Mucosa of descending colon (tissue), 3 donors: ENCODE measurements around the gene PSME2. TPM values are rescaled to one million over a fixed set of nuclear protein-coding genes. Genes with fewer than 3 reads are reported as not detected.
A peak's percentile ranks its signal among the peaks of the same experiment; 100 is the strongest.

Experiments
- ATAC-seq: fragments of 200-7000 bp; cut with Tn5 transposase; one replicate; pipeline ENCODE4 v1.9.1; 2020; ENCODE audit warnings: mild to moderate bottlenecking, moderate library complexity
- DNase-seq, 3 donors: peaks; one replicate each; pipeline ENCODE4 v3.0.0-alpha.2; 2020
- H3K36me3 ChIP-seq: fragments of 200-600 bp; one replicate; pipeline ENCODE4 v1.8.0; 2021; ENCODE audit warnings: low read depth, mild to moderate bottlenecking
- H3K4me1 ChIP-seq: fragments of 200-600 bp; one replicate; pipeline ENCODE4 v1.8.0; 2021; ENCODE audit warnings: low read depth, mild to moderate bottlenecking
- H3K4me3 ChIP-seq: fragments of 200-600 bp; one replicate; pipeline ENCODE4 v1.8.0; 2021; ENCODE audit warnings: mild to moderate bottlenecking
- H3K9me3 ChIP-seq: fragments of 200-600 bp; one replicate; pipeline ENCODE4 v1.8.0; 2021; ENCODE audit warnings: mild to moderate bottlenecking
- intact Hi-C, 2 donors: fragments of 100-400 bp; cut with DNase I in 1 of 2; cut with micrococcal nuclease in 1 of 2; formaldehyde crosslinking; loops; one replicate each; pipeline versions ENCODE4 v1.11.0 to v1.11.1; 2022; cut with DNase I, micrococcal nuclease
- total RNA-seq, 3 donors: library from RNA; stranded (reverse); fragmentation: NEBNext Ultra II Directional in 2 of 3; extraction: Animal tissue kit (Norgen Biotek cat#: 25700) in 2 of 3; gene quantifications; one replicate each; pipeline versions ENCODE4 v1.2.1 to v1.2.4, GENCODE V29; 2021 to 2023
- TF ChIP-seq, protein P1 (sequence below): fragments of 200-600 bp; IDR thresholded peaks from one replicate; pipeline ENCODE4 v1.8.0; 2022; ENCODE audit warnings: antibody characterized with exemption, mild to moderate bottlenecking
- donor health status: DM: no; HTN: no; CAD: no; lungs with moderate emphysema.
- donor health status: DM: no; HTN: no; CAD: no.
- donor health status: DM: no; HTN: yes; CAD: no.

Gene PSME2
- total RNA-seq, 3 donors from 2014 or later: 141 to 295 (median 191) TPM

GRCh38 chr14:24149302-24149969 is 3.0 kb upstream of the PSME2 start:
- DNase-seq: no peak
- Histone ChIP-seq H3K36me3 (peaks cover 3% of the 10 kb centered on the region), H3K9me3 (no peaks in the 10 kb centered on the region), H3K4me3 (no peak overlapping the region), H3K4me1 (peaks cover 23% of the 10 kb centered on the region)
- TF ChIP-seq, protein P1, sequence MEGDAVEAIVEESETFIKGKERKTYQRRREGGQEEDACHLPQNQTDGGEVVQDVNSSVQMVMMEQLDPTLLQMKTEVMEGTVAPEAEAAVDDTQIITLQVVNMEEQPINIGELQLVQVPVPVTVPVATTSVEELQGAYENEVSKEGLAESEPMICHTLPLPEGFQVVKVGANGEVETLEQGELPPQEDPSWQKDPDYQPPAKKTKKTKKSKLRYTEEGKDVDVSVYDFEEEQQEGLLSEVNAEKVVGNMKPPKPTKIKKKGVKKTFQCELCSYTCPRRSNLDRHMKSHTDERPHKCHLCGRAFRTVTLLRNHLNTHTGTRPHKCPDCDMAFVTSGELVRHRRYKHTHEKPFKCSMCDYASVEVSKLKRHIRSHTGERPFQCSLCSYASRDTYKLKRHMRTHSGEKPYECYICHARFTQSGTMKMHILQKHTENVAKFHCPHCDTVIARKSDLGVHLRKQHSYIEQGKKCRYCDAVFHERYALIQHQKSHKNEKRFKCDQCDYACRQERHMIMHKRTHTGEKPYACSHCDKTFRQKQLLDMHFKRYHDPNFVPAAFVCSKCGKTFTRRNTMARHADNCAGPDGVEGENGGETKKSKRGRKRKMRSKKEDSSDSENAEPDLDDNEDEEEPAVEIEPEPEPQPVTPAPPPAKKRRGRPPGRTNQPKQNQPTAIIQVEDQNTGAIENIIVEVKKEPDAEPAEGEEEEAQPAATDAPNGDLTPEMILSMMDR: no peak
- ATAC-seq: no peak
- intact Hi-C loops: no loop called here

- TF ChIP-seq, protein P1: no peak
- Histone ChIP-seq H3K36me3 (peaks cover 3% of the 10 kb centered on the region), H3K9me3 (no peaks in the 10 kb centered on the region), H3K4me1 (peaks cover 23% of the 10 kb centered on the region), H3K4me3 (peak overlapping the region; percentile 84)
- DNase-seq: no peak
- intact Hi-C loops: no loop called here
- peak; percentile 1 for ATAC-seq
These were observed 1.5 kb upstream of the PSME2 start for GRCh38 chr14:24147761-24148428.

DNA sequence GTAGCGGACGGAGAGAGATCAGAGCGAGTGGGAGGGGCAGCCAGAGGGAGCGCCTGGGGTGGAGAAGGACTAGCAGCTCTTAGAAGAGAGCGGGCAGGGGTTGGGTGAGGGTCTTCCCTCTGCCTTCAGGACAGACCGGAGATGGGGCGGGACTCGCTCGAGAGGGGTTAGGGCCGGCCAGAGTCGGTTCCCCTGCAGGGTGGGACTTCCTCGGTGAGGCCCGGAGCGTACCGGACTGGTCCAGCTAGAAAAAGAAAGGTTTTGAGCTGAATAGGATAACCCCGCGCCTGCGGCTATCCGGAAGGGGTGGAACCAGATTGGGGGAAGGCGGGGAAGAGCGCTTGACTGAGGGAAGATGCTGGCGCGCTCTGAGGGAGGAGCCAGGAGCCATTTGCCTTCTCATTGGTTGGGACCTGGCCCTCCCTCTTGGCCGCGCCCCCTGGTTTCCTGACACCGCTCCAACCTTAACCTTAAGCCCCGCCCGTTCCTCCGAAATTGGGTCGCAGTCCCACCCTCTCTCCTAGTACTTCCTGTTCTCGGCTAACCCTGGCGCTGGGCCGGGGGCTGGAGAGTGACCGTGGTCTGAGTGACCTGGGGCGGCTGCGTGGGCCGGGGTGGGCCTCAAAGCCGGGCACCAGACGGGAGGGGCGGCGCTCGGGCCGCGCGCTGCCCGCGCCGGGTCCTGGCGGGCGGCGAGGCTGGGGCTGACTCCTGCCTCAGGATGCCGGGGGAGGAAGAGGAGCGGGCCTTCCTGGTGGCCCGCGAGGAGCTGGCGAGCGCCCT is 759 bp upstream of the PSME2 start, which contains the start of gene RNF31:
Gene RNF31 (plus strand): TSS at position 521 of the 783 bp plus-strand sequence. CDS start 201 bp downstream, at position 722.
- peaks cover 3% of the 10 kb centered on the region for H3K36me3 ChIP-seq
- peaks cover 30% of the 10 kb centered on the region for H3K4me1 ChIP-seq
- ATAC-seq (peak; percentile 92), DNase-seq (peak; percentile 97 to 99 (median 99))
- TF ChIP-seq, protein P1: peak; percentile 24
- no peaks in the 10 kb centered on the region for H3K9me3 ChIP-seq
- intact Hi-C loops: no loop called here
- H3K4me3 ChIP-seq: peak within 1 kb of the TSS; percentile 84

DNA sequence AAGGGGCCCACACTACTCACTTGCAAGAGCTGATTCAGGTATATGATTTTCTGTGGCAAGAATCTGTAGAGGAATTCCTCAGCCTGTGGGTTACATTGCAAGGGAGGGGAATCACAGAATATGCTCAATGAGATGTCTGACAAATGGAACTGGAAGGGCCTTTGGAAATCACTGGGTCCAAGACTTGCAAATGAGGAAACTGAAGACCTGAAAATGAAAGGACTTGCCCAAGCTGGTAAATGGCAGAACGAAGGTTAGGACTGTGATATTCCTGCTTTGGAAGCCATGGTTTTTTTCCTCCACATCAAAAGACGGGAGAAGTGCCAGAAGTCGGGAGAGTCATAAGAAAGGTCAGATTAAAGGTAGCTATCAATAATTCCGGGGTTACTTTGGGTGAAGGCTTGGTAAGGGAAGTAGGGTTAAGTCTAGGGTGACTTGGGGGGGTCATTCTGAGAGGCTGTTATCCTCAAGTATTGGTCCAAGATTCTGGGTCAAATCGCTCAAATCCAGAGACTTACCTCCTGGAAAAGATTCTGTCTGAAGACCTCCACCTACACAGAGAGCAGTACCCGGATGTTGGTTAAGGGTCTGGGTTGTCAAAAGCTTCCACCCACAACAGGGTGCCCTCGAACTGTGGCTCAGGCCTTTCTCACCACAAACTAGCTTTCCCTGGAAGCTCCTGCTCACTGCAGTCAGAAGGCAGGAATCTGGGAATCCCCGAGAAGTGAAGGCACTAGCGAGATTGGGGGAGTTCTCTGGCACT is 539 bp downstream of the PSME2 start:
- H3K36me3 ChIP-seq: peaks cover 3% of the 10 kb centered on the region
- intact Hi-C loops: no loop called here
- H3K4me3 ChIP-seq: peak overlapping the region; percentile 84
- H3K9me3 ChIP-seq: no peaks in the 10 kb centered on the region
- TF ChIP-seq, protein P1: no peak
- peaks cover 37% of the 10 kb centered on the region for H3K4me1 ChIP-seq
- DNase-seq (no peak), ATAC-seq (no peak)

DNA sequence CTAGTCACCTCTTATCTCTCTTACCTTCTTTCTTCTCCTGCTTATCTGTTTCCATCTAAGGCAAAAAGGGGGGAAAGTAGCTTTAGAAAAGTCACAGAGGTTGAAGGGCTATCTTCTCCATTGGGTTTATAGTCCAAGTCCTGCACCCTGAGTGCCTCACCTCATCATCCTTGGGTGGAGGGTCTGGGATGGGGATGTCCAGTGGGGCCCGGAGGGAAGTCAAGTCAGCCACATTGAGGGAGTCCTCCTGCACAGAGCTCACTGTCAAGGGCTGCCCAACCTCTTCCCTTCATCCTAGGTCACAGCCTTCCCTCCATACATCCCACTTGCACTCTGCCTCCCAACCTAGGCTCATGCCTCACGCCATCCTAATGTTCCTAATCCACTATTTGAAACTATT is 1.2 kb downstream of the PSME2 start:
- H3K4me3 ChIP-seq: no peak overlapping the region
- H3K9me3 ChIP-seq: no peaks in the 10 kb centered on the region
- H3K36me3 ChIP-seq: peaks cover 3% of the 10 kb centered on the region
- H3K4me1 ChIP-seq: peaks cover 37% of the 10 kb centered on the region
- DNase-seq: no peak
- intact Hi-C loops: no loop called here
- no peak for ATAC-seq
- TF ChIP-seq, protein P1: no peak
